DND-41 (cell line): ENCODE data around the gene ADI1.

Experiments used
- CTCF ChIP-seq: IDR thresholded peaks from 2 replicates; pipeline ENCODE4 v1.5.1; 2012; ENCODE audit warnings: borderline replicate concordance, low read length, moderate library complexity, mild to moderate bottlenecking; ENCODE audit not compliant: poor library complexity, severe bottlenecking; ENCODE audit errors: extremely low read depth
- EZH2 ChIP-seq: IDR thresholded peaks from 3 replicates; pipeline ENCODE4 v1.6.1; 2012; ENCODE audit warnings: borderline replicate concordance, low read depth, mild to moderate bottlenecking, moderate library complexity, low read length, inconsistent platforms; ENCODE audit not compliant: severe bottlenecking

- no peak for TF ChIP-seq EZH2
- TF ChIP-seq CTCF = no peak
Measured at GRCh38 chr2:3513026-3513810, 6.1 kb downstream of the ADI1 start.
